Epithelial cell of prostate (primary cell): ENCODE results near the gene DNAH14.
A peak's percentile ranks its signal among the peaks of the same experiment; 100 is the strongest.
"Not testable (repeated sequence)": the region's sequence is repeated elsewhere in the genome, so short reads cannot be mapped to it uniquely, and the experiment has no call there.

Experiments used
- DNase-seq: peaks from one replicate; pipeline ENCODE4 v3.0.0-alpha.2; 2011; ENCODE audit warnings: low read depth, low spot score
- H3K27ac ChIP-seq: fragments of 450-650 bp; 2 replicates; pipeline ENCODE4 v1.5.1; 2017; ENCODE audit warnings: mild to moderate bottlenecking

Gene DNAH14

GRCh38 chr1:224989615-224990014 is 60.1 kb downstream of the DNAH14 start:
- DNase-seq, result no peak
- no peak overlapping the region for H3K27ac ChIP-seq

- H3K27ac ChIP-seq, DNase-seq: not testable (repeated sequence)
These were observed 62.1 kb downstream of the DNAH14 start for GRCh38 chr1:224991550-224991949.

GRCh38 chr1:224995602-224996001 is 66.1 kb downstream of the DNAH14 start:
- no peak for DNase-seq
- no peak overlapping the region for H3K27ac ChIP-seq

- peak; percentile 8 for DNase-seq
- no peak overlapping the region for H3K27ac ChIP-seq
These were observed 66.8 kb downstream of the DNAH14 start for GRCh38 chr1:224996266-224996665.

- no peak overlapping the region for H3K27ac ChIP-seq
- DNase-seq, result no peak
These were observed 68.7 kb downstream of the DNAH14 start for GRCh38 chr1:224998185-224998584.

GRCh38 chr1:225004396-225004795 is 74.9 kb downstream of the DNAH14 start:
- H3K27ac ChIP-seq, result no peak overlapping the region
- DNase-seq, result no peak

GRCh38 chr1:225006352-225006751 is 76.9 kb downstream of the DNAH14 start:
- H3K27ac ChIP-seq, DNase-seq: not testable (repeated sequence)

- not testable (repeated sequence) for DNase-seq, H3K27ac ChIP-seq
These were observed 78.6 kb downstream of the DNAH14 start for GRCh38 chr1:225008050-225008449.

- H3K27ac ChIP-seq, result no peak overlapping the region
- DNase-seq, result no peak
These were observed 91.6 kb downstream of the DNAH14 start for GRCh38 chr1:225021037-225021436.

- H3K27ac ChIP-seq, result no peak overlapping the region
- no peak for DNase-seq
These were observed 97.2 kb downstream of the DNAH14 start for GRCh38 chr1:225026701-225027100.

- not testable (repeated sequence) for DNase-seq, H3K27ac ChIP-seq
These were observed 107.0 kb downstream of the DNAH14 start for GRCh38 chr1:225036441-225036840.

GRCh38 chr1:225042263-225042662 is 112.8 kb downstream of the DNAH14 start:
- no peak overlapping the region for H3K27ac ChIP-seq
- no peak for DNase-seq

GRCh38 chr1:225044258-225044657 is 114.8 kb downstream of the DNAH14 start:
- H3K27ac ChIP-seq, result no peak overlapping the region
- no peak for DNase-seq

GRCh38 chr1:225049594-225049993 is 120.1 kb downstream of the DNAH14 start:
- H3K27ac ChIP-seq, result no peak overlapping the region

GRCh38 chr1:225063722-225064121 is 134.2 kb downstream of the DNAH14 start:
- no peak overlapping the region for H3K27ac ChIP-seq
- DNase-seq, result no peak

More at GRCh38 chr1:225049594-225049993, 120.1 kb downstream of the DNAH14 start:
- no peak for DNase-seq

GRCh38 chr1:225070972-225071371 is 141.5 kb downstream of the DNAH14 start:
- no peak overlapping the region for H3K27ac ChIP-seq
- no peak for DNase-seq

- DNase-seq, result no peak
These were observed 167.7 kb downstream of the DNAH14 start for GRCh38 chr1:225097175-225097574.

GRCh38 chr1:225111000-225111399 is 181.5 kb downstream of the DNAH14 start:
- DNase-seq, result no peak
- no peak overlapping the region for H3K27ac ChIP-seq

More at GRCh38 chr1:225097175-225097574, 167.7 kb downstream of the DNAH14 start:
- no peak overlapping the region for H3K27ac ChIP-seq

GRCh38 chr1:225113265-225113664 is 183.8 kb downstream of the DNAH14 start:
- DNase-seq, result no peak
- H3K27ac ChIP-seq, result no peak overlapping the region

GRCh38 chr1:225114354-225114990 is 185.0 kb downstream of the DNAH14 start:
- H3K27ac ChIP-seq, result no peak overlapping the region
- no peak for DNase-seq

- no peak for DNase-seq
- H3K27ac ChIP-seq, result no peak overlapping the region
These were observed 189.8 kb downstream of the DNAH14 start for GRCh38 chr1:225119307-225119706.

- no peak overlapping the region for H3K27ac ChIP-seq
- DNase-seq, result no peak
These were observed 191.6 kb downstream of the DNAH14 start for GRCh38 chr1:225121095-225121494.
